ENCODE data around the gene WDR38.

The WDR38 gene

GRCh38 chr9:124859803-124860581 is 6.7 kb downstream of the WDR38 start:
- no peak for DNase-seq (ENCODE audit: low read depth)
- H3K4me3 ChIP-seq (ENCODE audit: low read depth, low read length) = peak overlapping the region; percentile 100
- no peak for TF ChIP-seq CTCF (IDR thresholded peaks at IDR 0.05; ENCODE audit: control insufficient read depth, extremely low read depth, insufficient read depth)

GRCh38 chr9:124860582-124861341 is 7.5 kb downstream of the WDR38 start:
- peak overlapping the region; percentile 100 for H3K4me3 ChIP-seq (ENCODE audit: low read depth, low read length)
- no peak for DNase-seq (ENCODE audit: low read depth)
- TF ChIP-seq CTCF (IDR thresholded peaks at IDR 0.05; ENCODE audit: control insufficient read depth, extremely low read depth, insufficient read depth) = no peak

GRCh38 chr9:124861342-124862229 is 8.3 kb downstream of the WDR38 start, which contains the start of the genes ARPC5L and RPL35:
Gene ARPC5L (plus strand): TSS chr9:124862130. CDS start chr9:124869291, 7,161 bp downstream.
Gene RPL35 (minus strand): TSS chr9:124861957. CDS start chr9:124861912, 45 bp downstream.
- TF ChIP-seq CTCF (IDR thresholded peaks at IDR 0.05; ENCODE audit: control insufficient read depth, extremely low read depth, insufficient read depth) = peak; percentile 29; the same call in 1 of the 2 replicates
- peak; percentile 67 for DNase-seq (ENCODE audit: low read depth)
- H3K4me3 ChIP-seq (ENCODE audit: low read depth, low read length) = peak within 1 kb of the TSS; percentile 100

GRCh38 chr9:124863371-124863871 is 10.2 kb downstream of the WDR38 start:
- H3K4me3 ChIP-seq (ENCODE audit: low read depth, low read length) = no peak overlapping the region
- no peak for TF ChIP-seq CTCF (IDR thresholded peaks at IDR 0.05; ENCODE audit: control insufficient read depth, extremely low read depth, insufficient read depth)
- no peak for DNase-seq (ENCODE audit: low read depth)

- TF ChIP-seq CTCF (IDR thresholded peaks at IDR 0.05; ENCODE audit: control insufficient read depth, extremely low read depth, insufficient read depth) = peak; percentile 45; the same call in 1 of the 2 replicates
- H3K4me3 ChIP-seq (ENCODE audit: low read depth, low read length) = peak overlapping the region; percentile 97
- DNase-seq (ENCODE audit: low read depth) = peak; percentile 44
These were observed 15.5 kb downstream of the WDR38 start for GRCh38 chr9:124868511-124869465.
